PC-3 (cell line): Measurements from ENCODE around the gene SLCO1A2. TPM values are rescaled to one million over a fixed set of nuclear protein-coding genes. Genes with fewer than 3 reads are reported as not detected.

ENCODE experiments used
- ATAC-seq: fragments of 200-7000 bp; cut with Tn5 transposase; 2 replicates; pipeline ENCODE4 v1.9.1; 2020; ENCODE audit warnings: mild to moderate bottlenecking, moderate library complexity
- BruUV-seq: library from RNA; stranded (reverse); fragments of 400-500 nt; replicated peaks from 2 replicates; lab custom pipeline; 2021; lab: Mats Ljungman, UMichigan
- CTCF ChIA-PET: fragments of 300-600 bp; sonication (Branson Sonifier 250); formaldehyde crosslinking; loops from one replicate; lab custom pipeline; 2022; ENCODE audit warnings: antibody characterized with exemption; lab: Charles Lee
- POLR2A ChIA-PET: fragments of 300-600 bp; sonication (Branson Sonifier 250); formaldehyde crosslinking; loops from one replicate; lab custom pipeline; 2022; ENCODE audit warnings: antibody characterized with exemption; ENCODE audit not compliant: unreplicated experiment; lab: Charles Lee
- DNase-seq: peaks from one replicate; pipeline ENCODE4 v3.0.0-alpha.2; 2015
- H2AFZ ChIP-seq: fragments of 300-600 bp; sonication (generic); 2 replicates; pipeline ENCODE4 v1.6.0; 2016; ENCODE audit warnings: antibody characterized with exemption, low read length
- H3F3A ChIP-seq: fragments of 300-600 bp; sonication (generic); one replicate; pipeline ENCODE4 v1.6.0; 2017; ENCODE audit warnings: antibody characterized with exemption, low read length, control low read depth, mild to moderate bottlenecking; ENCODE audit not compliant: unreplicated experiment
- H3K27ac ChIP-seq: fragments of 300-600 bp; sonication (generic); 2 replicates; pipeline ENCODE4 v1.5.1; 2016; ENCODE audit warnings: mild to moderate bottlenecking, low read length
- H3K27me3 ChIP-seq: fragments of 300-600 bp; sonication (generic); 2 replicates; pipeline ENCODE4 v1.6.1; 2016; ENCODE audit warnings: low read length, mixed read lengths
- H3K36me3 ChIP-seq: fragments of 300-600 bp; sonication (generic); 2 replicates; pipeline ENCODE4 v1.6.1; 2016; ENCODE audit warnings: low read depth, mixed run types, low read length, mixed read lengths
- H3K4me1 ChIP-seq: fragments of 300-600 bp; sonication (generic); 2 replicates; pipeline ENCODE4 v1.5.1; 2016; ENCODE audit warnings: low read length; ENCODE audit not compliant: insufficient read depth
- H3K4me2 ChIP-seq: fragments of 300-600 bp; sonication (generic); 2 replicates; pipeline ENCODE4 v1.6.0; 2016; ENCODE audit warnings: low read length
- H3K4me3 ChIP-seq: fragments of 300-600 bp; sonication (generic); 2 replicates; pipeline ENCODE4 v1.5.1; 2016; ENCODE audit warnings: mild to moderate bottlenecking, low read length, mixed read lengths
- H3K79me2 ChIP-seq: fragments of 300-600 bp; sonication (generic); 2 replicates; pipeline ENCODE4 v1.6.1; 2017; ENCODE audit warnings: low read length, mixed read lengths
- H3K9ac ChIP-seq: fragments of 300-600 bp; sonication (generic); 2 replicates; pipeline ENCODE4 v1.6.0; 2016; ENCODE audit warnings: mild to moderate bottlenecking, low read length
- H3K9me2 ChIP-seq: fragments of 300-600 bp; sonication (generic); replicated peaks from 2 replicates; pipeline ENCODE4 v1.6.1; 2016; ENCODE audit warnings: mixed run types, low read length, mixed read lengths
- H3K9me3 ChIP-seq: fragments of 300-600 bp; sonication (generic); 2 replicates; pipeline ENCODE4 v1.6.1; 2016; ENCODE audit warnings: low read length, mixed read lengths
- H4K20me1 ChIP-seq: fragments of 300-600 bp; sonication (generic); 2 replicates; pipeline ENCODE4 v1.6.1; 2016; ENCODE audit warnings: low read length, mixed read lengths
- EZH2 ChIP-seq: fragments of 300-600 bp; sonication (generic); IDR thresholded peaks from one replicate; pipeline ENCODE4 v1.6.1; 2017; ENCODE audit warnings: antibody characterized with exemption, mild to moderate bottlenecking, low read length; ENCODE audit not compliant: unreplicated experiment
- EZH2phosphoT487 ChIP-seq: fragments of 300-600 bp; sonication (generic); IDR thresholded peaks from 2 replicates; pipeline ENCODE4 v1.6.1; 2018; ENCODE audit warnings: mild to moderate bottlenecking, antibody characterized with exemption, low read length, borderline replicate concordance
- intact Hi-C: fragments of 100-400 bp; cut with micrococcal nuclease; formaldehyde crosslinking; loops from 2 replicates; pipeline ENCODE4 v1.9.0; 2023
- total RNA-seq: library from RNA; depleted of rRNA; stranded (reverse); fragments of >200 nt; gene quantifications from 2 replicates; pipeline ENCODE4 v1.2.3, GENCODE V29; 2014
- TF ChIP-seq, protein P1 (sequence below): fragments of 300-600 bp; sonication (generic); conservative IDR thresholded peaks from 2 replicates; pipeline ENCODE4 v1.5.1; 2017; ENCODE audit warnings: antibody characterized with exemption, low read depth, mild to moderate bottlenecking, low read length

SLCO1A2 gene
- total RNA-seq, 1 experiment from 2014 or later: not detected

- ChIA-PET CTCF (no interaction called here), POLR2A (no interaction called here)
- no peaks in the 10 kb centered on the region for H3K36me3 ChIP-seq
- no peaks in the 10 kb centered on the region for H3K9me2 ChIP-seq
- H2AFZ ChIP-seq: no peak overlapping the region
- H3K4me3 ChIP-seq: no peak overlapping the region
- no peak overlapping the region for H3K4me2 ChIP-seq
- no TSS peak for BruUV-seq
- H3K27me3 ChIP-seq: no peaks in the 10 kb centered on the region
- no peaks in the 10 kb centered on the region for H3K79me2 ChIP-seq
- no peaks in the 10 kb centered on the region for H4K20me1 ChIP-seq
- no peaks in the 10 kb centered on the region for H3F3A ChIP-seq
- ATAC-seq (no peak), DNase-seq (no peak)
- no peak for TF ChIP-seq EZH2phosphoT487
- TF ChIP-seq, protein P1, sequence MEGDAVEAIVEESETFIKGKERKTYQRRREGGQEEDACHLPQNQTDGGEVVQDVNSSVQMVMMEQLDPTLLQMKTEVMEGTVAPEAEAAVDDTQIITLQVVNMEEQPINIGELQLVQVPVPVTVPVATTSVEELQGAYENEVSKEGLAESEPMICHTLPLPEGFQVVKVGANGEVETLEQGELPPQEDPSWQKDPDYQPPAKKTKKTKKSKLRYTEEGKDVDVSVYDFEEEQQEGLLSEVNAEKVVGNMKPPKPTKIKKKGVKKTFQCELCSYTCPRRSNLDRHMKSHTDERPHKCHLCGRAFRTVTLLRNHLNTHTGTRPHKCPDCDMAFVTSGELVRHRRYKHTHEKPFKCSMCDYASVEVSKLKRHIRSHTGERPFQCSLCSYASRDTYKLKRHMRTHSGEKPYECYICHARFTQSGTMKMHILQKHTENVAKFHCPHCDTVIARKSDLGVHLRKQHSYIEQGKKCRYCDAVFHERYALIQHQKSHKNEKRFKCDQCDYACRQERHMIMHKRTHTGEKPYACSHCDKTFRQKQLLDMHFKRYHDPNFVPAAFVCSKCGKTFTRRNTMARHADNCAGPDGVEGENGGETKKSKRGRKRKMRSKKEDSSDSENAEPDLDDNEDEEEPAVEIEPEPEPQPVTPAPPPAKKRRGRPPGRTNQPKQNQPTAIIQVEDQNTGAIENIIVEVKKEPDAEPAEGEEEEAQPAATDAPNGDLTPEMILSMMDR: no peak
- TF ChIP-seq EZH2: no peak
- intact Hi-C loops: no loop called here
- no peak overlapping the region for H3K27ac ChIP-seq
- H3K9ac ChIP-seq: no peak overlapping the region
- H3K4me1 ChIP-seq: no peaks in the 10 kb centered on the region
- no peaks in the 10 kb centered on the region for H3K9me3 ChIP-seq
Measured at GRCh38 chr12:21292111-21292510, 42.6 kb downstream of the SLCO1A2 start.

GRCh38 chr12:21289698-21290097, 45.0 kb downstream of the SLCO1A2 start:
- no peaks in the 10 kb centered on the region for H3K9me3 ChIP-seq
- ChIA-PET CTCF (no interaction called here), POLR2A (no interaction called here)
- ATAC-seq (no peak), DNase-seq (no peak)
- no peaks in the 10 kb centered on the region for H3K36me3 ChIP-seq
- TF ChIP-seq EZH2: no peak
- TF ChIP-seq, protein P1: no peak
- no peak for TF ChIP-seq EZH2phosphoT487
- H3F3A ChIP-seq: no peaks in the 10 kb centered on the region
- H3K4me1 ChIP-seq: no peaks in the 10 kb centered on the region
- H3K27me3 ChIP-seq: no peaks in the 10 kb centered on the region
- intact Hi-C loops: no loop called here
- H3K4me2 ChIP-seq: no peak overlapping the region
- no peak overlapping the region for H3K27ac ChIP-seq
- H3K4me3 ChIP-seq: no peak overlapping the region
- no TSS peak for BruUV-seq
- no peaks in the 10 kb centered on the region for H4K20me1 ChIP-seq
- H3K79me2 ChIP-seq: no peaks in the 10 kb centered on the region
- H3K9ac ChIP-seq: no peak overlapping the region
- H2AFZ ChIP-seq: no peak overlapping the region
- H3K9me2 ChIP-seq: no peaks in the 10 kb centered on the region

- ChIA-PET CTCF (no interaction called here), POLR2A (no interaction called here)
Measured at GRCh38 chr12:21276826-21277225, 57.9 kb downstream of the SLCO1A2 start.

More at GRCh38 chr12:21276826-21277225, 57.9 kb downstream of the SLCO1A2 start:
- H3K36me3 ChIP-seq: no peaks in the 10 kb centered on the region
- H3K9me3 ChIP-seq: no peaks in the 10 kb centered on the region
- no peaks in the 10 kb centered on the region for H3K4me1 ChIP-seq
- no peaks in the 10 kb centered on the region for H3K9me2 ChIP-seq
- no peak for ATAC-seq
- H3K4me3 ChIP-seq: no peak overlapping the region
- H3K9ac ChIP-seq: no peak overlapping the region
- no peak overlapping the region for H3K27ac ChIP-seq
- H2AFZ ChIP-seq: no peak overlapping the region
- H3F3A ChIP-seq: no peaks in the 10 kb centered on the region
- TF ChIP-seq EZH2: no peak
- no peak for TF ChIP-seq EZH2phosphoT487
- TF ChIP-seq, protein P1: no peak
- no peak overlapping the region for H3K4me2 ChIP-seq
- no peaks in the 10 kb centered on the region for H3K79me2 ChIP-seq
- no peaks in the 10 kb centered on the region for H4K20me1 ChIP-seq
- peak; percentile 2 for DNase-seq
- no peaks in the 10 kb centered on the region for H3K27me3 ChIP-seq
- intact Hi-C loops: no loop called here
- no TSS peak for BruUV-seq
